Measurements from ENCODE around the gene BFSP1.

The BFSP1 gene

GRCh38 chr20:17518339-17519052 is 12.7 kb downstream of the BFSP1 start:
- no peak for DNase-seq

- no peak for DNase-seq
Observed at GRCh38 chr20:17515053-17515452, 16.1 kb downstream of the BFSP1 start.

GRCh38 chr20:17513939-17514338 is 17.2 kb downstream of the BFSP1 start:
- no peak for DNase-seq

GRCh38 chr20:17511401-17511800 is 19.8 kb downstream of the BFSP1 start:
- no peak for DNase-seq

- no peak for DNase-seq
Observed at GRCh38 chr20:17510548-17510947, 20.6 kb downstream of the BFSP1 start.

- no peak for DNase-seq
Observed at GRCh38 chr20:17508756-17509155, 22.4 kb downstream of the BFSP1 start.

- no peak for DNase-seq
Observed at GRCh38 chr20:17507531-17507930, 23.6 kb downstream of the BFSP1 start.

- DNase-seq = no peak
Observed at GRCh38 chr20:17507032-17507431, 24.1 kb downstream of the BFSP1 start.

GRCh38 chr20:17505636-17506517 is 25.3 kb downstream of the BFSP1 start:
- no peak for DNase-seq

GRCh38 chr20:17504898-17505635 is 26.1 kb downstream of the BFSP1 start:
- DNase-seq = peak; percentile 27

GRCh38 chr20:17504066-17504897 is 26.9 kb downstream of the BFSP1 start:
- no peak for DNase-seq

- DNase-seq = no peak
Observed at GRCh38 chr20:17503301-17504065, 27.7 kb downstream of the BFSP1 start.

GRCh38 chr20:17502105-17502504 is 29.1 kb downstream of the BFSP1 start:
- no peak for DNase-seq

- DNase-seq = no peak
Observed at GRCh38 chr20:17501701-17502100, 29.5 kb downstream of the BFSP1 start.

- no peak for DNase-seq
Observed at GRCh38 chr20:17500826-17501225, 30.4 kb downstream of the BFSP1 start.

- no peak for DNase-seq
Observed at GRCh38 chr20:17500271-17500670, 30.9 kb downstream of the BFSP1 start.

GRCh38 chr20:17499041-17499440 is 32.1 kb downstream of the BFSP1 start:
- DNase-seq = no peak

- DNase-seq = no peak
Observed at GRCh38 chr20:17498641-17499040, 32.5 kb downstream of the BFSP1 start.

GRCh38 chr20:17497821-17498580 is 33.2 kb downstream of the BFSP1 start:
- peak; percentile 59 for DNase-seq

- peak; percentile 61 for DNase-seq
Observed at GRCh38 chr20:17495826-17496225, 35.4 kb downstream of the BFSP1 start.

GRCh38 chr20:17494201-17494600 is 37.0 kb downstream of the BFSP1 start:
- DNase-seq = no peak

All from NCI-H1105 (cell line).